HG02588 (cell line): Measurements from ENCODE around the gene MYCBP2.

ENCODE experiments used
- ATAC-seq: cut with Tn5 transposase; IDR thresholded peaks from one replicate; pipeline ENCODE4 v1.9.1; 2021; ENCODE audit warnings: mild to moderate bottlenecking, moderate library complexity; ENCODE audit not compliant: unreplicated experiment

The MYCBP2 gene

DNA sequence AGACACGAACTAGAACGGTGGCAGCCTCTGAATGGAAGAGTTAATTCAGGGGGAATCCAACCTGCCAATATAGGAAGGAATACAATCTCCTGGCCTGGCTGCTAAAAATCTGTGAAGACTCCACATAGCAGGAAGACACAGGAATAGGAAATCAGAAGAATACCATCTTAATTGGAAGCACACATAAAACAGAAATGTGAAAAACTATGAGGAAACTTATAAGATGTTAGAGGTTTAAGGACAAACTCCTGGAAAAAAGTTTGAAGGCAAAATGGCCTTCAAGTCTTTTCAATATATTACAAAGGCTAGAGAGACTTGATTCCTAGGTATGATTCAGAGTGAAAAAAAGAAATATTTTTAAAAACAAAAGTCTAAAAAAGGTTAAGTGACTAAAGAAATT lies 221.8 kb downstream of the MYCBP2 start:
- no peak for ATAC-seq

DNA sequence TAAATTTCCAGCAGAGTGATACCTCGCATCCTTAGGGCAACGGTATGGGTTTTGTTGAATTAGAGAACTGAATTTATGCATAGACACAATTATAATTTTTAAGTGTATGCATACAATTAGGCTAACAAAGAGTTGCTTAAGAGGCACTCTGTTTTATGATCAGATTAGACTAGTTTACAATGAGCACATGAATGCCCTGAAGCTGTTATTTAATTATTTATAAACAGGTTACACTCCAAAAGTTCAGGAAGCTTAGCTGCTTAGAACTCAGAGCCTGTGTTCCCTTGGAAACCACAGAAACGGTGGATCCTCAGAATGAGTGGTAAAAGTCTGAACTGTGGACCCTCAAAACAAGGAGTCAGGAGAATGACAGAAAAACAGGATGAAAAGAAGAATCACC lies 227.5 kb downstream of the MYCBP2 start:
- ATAC-seq: no peak

DNA sequence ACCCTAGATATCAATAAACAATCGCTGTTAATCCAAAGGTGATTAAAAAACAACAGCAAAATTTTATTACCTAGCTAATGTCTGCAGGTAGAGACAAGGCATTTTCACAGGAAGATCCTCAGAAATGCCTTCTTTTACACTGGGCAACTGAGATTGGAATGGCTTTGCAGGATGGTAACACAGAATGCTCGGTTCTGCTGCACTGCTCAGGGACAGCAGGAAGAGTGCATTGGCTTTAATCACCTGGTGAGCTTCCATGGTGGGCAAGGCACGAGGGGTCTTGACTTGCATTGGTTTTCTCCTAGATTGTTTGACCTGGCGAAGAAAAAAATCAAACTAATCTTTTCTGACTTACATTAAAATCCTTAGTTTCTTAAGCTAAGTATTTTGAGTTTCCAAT lies 231.6 kb downstream of the MYCBP2 start:
- no peak for ATAC-seq

DNA sequence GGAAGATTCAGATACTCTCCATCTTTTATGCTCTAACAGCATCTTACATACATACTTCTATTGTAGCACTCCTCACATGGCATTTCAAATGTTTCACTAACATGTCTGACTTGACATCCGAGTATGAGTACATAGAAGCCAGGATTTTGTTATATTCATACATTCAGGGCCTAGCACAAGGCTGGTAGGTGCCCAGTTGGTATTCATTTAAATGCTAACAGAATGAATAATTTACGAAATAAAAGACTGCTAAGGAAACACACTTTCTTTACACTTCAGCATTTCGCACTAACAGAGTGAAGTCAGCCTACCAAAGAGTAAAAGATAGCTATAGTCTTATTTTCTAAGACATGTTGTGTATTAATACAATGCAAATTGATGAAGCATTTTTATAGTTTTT lies 232.1 kb downstream of the MYCBP2 start:
- no peak for ATAC-seq

- ATAC-seq: no peak
Measured at GRCh38 chr13:77093735-77094134, 233.2 kb downstream of the MYCBP2 start.

DNA sequence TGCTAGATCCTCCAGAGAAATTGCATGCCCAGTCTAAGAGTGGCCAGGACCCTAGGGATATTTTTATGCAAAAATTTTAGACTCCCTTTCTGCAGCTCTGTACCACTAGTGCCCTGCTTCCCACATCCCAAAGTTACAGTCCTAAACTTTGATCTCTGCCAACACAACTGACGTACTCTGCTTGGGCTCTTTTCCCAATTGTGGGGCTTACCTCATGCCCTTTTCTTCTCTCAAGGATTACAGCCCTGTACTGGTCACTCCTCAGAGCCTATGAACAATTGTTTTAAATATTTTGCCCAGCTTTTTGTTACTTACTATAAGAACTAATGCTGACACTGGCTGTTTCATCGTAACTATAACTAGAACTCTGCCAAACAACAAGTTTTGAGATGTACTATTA lies 242.1 kb downstream of the MYCBP2 start:
- no peak for ATAC-seq

DNA sequence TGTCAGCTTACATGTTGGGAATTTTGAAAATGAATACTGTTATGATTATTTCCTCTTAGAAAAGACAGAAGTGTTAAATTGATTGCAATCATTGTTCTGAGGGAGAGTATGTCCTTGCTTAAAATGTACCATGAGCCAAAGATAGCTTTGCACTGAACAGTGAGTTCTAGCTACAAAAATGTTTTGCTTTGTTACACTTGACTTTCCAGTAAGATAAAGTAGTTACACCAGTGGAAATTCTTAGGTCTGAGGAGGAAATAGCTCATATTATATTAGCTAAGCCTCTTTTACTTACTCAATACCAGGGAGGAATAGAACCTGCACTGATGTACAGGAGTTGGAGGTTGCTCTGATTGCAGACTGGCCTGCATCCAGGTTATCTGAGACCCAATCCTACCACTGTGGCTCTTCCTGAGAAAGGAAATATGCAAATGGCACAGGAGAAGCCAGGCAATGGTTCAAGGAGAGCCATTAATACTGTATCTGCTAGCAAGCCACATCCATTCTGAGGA lies 246.9 kb downstream of the MYCBP2 start:
- ATAC-seq: no peak

- no peak for ATAC-seq
Measured at GRCh38 chr13:77067519-77067918, 259.4 kb downstream of the MYCBP2 start.

- no peak for ATAC-seq
Measured at GRCh38 chr13:77065461-77066147, 261.3 kb downstream of the MYCBP2 start.

DNA sequence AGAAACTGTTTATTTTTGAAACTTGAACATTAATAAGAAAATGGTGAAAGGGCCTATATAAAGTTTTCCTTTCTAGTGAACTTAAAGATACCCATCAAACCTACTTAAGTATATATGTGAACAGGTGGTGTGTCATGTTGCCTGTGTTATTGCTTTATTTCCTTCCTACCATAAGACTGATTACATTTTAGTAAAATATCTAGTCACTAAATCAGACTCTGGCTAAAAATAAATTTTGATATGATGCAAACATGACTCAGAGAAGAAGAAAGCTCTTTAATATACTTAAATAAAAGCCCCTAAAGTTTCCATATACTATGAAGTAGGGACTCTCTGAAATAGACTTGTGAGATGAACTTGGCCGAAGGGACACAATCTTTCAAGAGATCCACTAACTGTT lies 264.8 kb downstream of the MYCBP2 start:
- no peak for ATAC-seq

DNA sequence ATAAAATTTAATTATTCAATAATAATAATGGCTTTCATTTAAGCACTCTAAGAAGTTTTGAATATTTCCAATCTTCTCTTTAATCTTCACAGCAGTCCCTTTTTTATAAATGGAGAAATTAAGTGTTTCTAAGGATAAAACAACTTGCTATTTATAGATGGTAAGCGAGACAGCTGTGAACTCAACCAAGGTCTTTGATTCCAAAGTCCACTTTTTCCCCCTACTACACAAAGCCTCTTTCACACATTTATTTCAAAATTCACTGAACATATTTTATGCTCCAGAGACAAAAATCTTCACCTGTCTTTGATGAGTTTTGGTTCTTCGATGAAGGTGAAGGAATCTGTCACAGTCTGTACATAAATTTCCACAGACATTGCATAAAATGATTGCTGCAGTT lies 265.5 kb downstream of the MYCBP2 start:
- no peak for ATAC-seq

GRCh38 chr13:77056886-77057285 lies 270.0 kb downstream of the MYCBP2 start:
- no peak for ATAC-seq

DNA sequence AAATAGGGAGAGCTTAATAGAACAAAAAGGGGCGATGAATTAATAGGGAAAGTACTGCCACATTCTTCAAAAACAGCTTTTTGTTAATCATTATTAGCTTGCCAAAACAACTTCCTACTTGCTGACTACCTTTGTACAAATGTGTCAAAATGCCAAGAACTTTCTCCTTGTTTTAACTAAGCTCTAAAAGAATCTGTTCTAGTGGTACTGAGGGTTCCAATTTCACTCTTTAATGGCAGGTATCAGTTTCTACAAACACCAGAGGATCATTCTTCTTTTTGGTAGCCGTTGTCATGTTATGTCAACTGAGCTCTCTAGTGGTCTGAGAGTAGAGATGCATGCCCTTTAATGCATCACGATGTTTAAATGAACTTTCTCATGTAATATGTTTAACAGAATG lies 270.5 kb downstream of the MYCBP2 start:
- ATAC-seq: no peak

DNA sequence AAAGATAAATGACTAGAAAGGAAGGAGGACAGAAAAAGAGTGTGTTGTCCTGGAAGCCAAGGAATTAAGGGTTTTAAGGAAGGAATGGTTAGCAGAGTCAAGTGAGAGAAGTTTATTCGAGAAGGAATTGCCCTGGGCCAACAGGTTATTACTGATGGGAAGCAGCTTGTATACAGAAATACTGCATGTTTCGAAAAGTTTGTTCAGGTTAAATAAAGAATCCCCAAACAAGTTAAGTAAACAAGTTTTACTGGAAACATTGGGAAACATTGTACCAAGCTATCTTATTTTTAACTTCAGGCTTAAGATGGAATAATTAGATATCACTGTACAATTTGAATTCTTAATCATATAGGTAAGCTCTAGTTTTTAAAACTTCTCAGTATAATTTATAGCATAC lies 271.7 kb downstream of the MYCBP2 start:
- no peak for ATAC-seq

DNA sequence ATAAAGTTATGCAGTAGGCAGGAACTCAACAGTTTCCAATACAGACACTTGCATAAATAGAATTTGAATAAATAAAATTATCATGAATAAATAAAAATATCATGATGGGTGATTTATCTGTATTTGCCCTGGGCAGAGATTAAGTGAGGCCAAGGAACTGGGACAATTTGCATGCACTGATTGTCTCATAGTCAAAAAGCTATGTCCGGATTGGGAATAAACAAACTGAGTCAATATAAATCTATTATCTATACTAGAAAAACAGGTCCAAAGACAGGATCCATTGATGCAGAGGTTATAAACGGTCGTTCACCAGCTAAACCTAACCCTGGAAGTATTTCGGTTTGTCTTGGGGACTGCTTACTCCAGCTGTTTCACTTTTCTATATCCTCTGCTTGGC lies 273.7 kb downstream of the MYCBP2 start:
- no peak for ATAC-seq

GRCh38 chr13:77048681-77049080 lies 278.2 kb downstream of the MYCBP2 start:
- no peak for ATAC-seq

DNA sequence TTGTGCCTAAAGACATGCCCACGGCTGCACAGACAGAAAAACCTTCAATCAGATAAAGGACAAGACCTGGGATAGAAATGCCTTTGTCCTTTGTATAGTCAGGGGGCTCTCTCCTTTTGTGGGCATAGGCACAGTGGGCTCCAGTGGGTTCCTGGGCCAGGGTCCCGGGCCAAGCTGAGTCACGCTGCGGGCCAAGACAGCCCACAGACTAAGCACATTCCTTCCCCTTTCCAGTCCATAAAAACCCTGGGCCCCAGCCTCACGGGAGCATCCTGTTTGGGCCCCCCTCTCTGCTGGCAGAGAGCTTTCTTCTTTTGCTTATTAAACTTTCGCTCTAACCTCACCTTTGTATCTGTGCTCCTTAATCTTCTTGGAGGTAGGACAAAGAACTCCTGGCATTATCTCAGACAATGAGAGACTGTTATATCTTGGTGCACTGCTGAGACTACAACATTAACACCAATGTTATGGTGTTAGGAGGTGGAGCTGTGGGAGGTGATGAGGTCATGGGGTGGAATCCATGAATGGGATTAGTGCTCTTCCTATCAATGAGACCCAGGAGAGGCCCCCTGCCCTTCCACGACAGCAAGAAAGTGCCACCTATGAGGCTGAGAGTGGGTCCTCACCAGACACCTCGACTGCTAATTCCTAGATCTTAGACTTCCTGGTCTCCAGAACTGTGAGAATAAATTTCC lies 279.1 kb downstream of the MYCBP2 start:
- no peak for ATAC-seq

DNA sequence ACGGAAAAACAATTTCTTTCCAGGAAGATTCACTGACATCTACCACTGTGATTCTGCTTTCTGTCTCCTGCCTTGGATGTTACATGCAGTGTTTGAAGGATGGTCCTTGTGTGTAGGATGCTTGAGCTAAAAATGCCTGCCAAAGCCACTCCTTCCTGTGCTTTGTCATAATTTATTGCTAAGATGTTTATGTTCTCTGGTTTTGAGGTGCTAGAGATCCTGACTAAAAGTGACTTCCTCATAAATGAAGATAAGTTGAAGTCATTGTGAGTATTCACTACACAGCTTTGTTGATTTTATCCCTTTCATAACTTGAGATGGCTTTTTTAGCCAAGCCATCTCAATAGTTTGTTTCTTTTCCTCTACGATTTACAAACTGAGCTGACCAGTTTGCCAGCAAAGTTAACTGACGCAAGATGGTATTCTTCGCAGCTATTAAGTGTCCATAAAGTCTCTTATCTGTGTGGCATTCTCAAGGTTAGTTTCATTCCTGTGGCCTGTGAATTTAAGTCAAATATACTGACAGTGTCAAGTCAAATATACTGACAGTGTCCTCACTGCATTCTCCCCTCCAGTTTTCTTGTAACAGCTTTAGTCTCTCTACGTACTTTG lies 284.2 kb downstream of the MYCBP2 start:
- ATAC-seq: no peak

DNA sequence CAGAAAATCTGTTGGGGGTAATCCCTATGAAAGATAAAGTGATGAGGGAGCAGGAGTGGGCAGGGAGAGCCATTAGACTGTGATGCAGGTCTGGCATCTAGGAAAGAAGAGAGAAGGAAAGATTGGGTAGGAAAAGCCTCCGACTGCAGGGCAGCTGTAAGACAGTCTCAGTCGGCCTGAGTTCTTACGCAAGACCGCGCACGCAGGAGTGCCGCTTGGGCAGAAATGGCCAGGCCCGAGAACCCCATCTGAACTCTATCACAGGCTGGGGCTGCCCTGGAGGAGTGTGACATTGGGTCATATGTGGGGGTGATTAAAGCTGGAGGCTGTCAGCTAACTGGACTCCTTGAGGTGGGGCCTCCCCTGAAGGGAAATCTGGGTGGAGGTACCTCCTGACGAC lies 286.1 kb downstream of the MYCBP2 start:
- ATAC-seq: no peak

GRCh38 chr13:77040076-77040475 lies 286.8 kb downstream of the MYCBP2 start:
- ATAC-seq: no peak

- ATAC-seq: no peak
Measured at GRCh38 chr13:77038907-77039480, 287.9 kb downstream of the MYCBP2 start.

DNA sequence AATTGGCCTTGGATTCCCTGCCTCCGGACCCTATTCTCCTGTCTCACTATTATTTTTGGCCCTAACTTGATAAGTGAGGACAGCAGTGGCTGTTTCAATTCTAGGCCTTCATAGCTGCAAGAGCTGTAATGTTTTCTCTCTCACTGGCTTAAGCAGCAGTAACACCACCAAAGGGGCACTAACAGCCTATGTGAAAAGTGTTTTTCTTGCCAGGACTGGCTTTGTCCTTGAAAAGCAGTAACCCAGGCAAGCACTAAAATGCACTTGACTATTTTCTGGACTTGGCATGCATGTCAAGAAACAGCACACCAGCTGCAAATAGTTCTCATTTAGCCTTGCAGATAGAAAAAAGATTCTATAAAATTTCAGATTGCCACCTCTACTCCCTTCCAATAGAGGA lies 290.6 kb downstream of the MYCBP2 start:
- ATAC-seq: no peak
